SU-DHL-6 (cell line): ENCODE data around the gene ZNF556.

Experiments used
- CTCF ChIP-seq: fragments of 200-600 bp; sonication (generic); IDR thresholded peaks from one replicate; pipeline ENCODE4 v1.5.1; 2017; ENCODE audit warnings: antibody characterized with exemption, mild to moderate bottlenecking, low read length, moderate library complexity; ENCODE audit not compliant: insufficient read depth, poor library complexity, severe bottlenecking
- EZH2phosphoT487 ChIP-seq: fragments of 200-600 bp; sonication (generic), shearing (Covaris generic); conservative IDR thresholded peaks from 2 replicates; pipeline ENCODE4 v1.6.1; 2018; ENCODE audit warnings: mild to moderate bottlenecking, antibody characterized with exemption, low read length, moderate library complexity, mixed read lengths

- TF ChIP-seq CTCF (no peak), EZH2phosphoT487 (no peak)
Measured at GRCh38 chr19:2905918-2906519, 38.9 kb downstream of the ZNF556 start.
